Adrenal gland (tissue), 12 donors: Measurements from ENCODE around the gene RPS6KA2. TPM values are rescaled to one million over a fixed set of nuclear protein-coding genes. Genes with fewer than 3 reads are reported as not detected.
"Not testable (repeated sequence)": the region's sequence is repeated elsewhere in the genome, so short reads cannot be mapped to it uniquely, and the experiment has no call there.

Source experiments
- DNase-seq, 7 donors: peaks; one replicate each; pipeline ENCODE4 v3.0.0-alpha.2; 2019 to 2020
- H3K27ac ChIP-seq, 5 donors: fragments of 200-600 bp; sonication (generic) in 4 of 5; 1 replicate in 3 of 5; 2 replicates in 2 of 5; pipeline versions ENCODE4 v1.5.1 to v1.8.0; 2016 to 2020; ENCODE audit warnings: mild to moderate bottlenecking in 1 of 5
- H3K27me3 ChIP-seq: fragments of 200-600 bp; 2 replicates; pipeline ENCODE4 v1.8.0; 2021
- H3K36me3 ChIP-seq, 2 donors: fragments of 200-600 bp; replicated peaks in 1 of 2; 1 replicate in 1 of 2; 2 replicates in 1 of 2; pipeline versions ENCODE4 v1.5.1 to v1.8.0; 2018 to 2022
- H3K4me1 ChIP-seq, 2 donors: fragments of 200-600 bp; replicated peaks in 1 of 2; 1 replicate in 1 of 2; 2 replicates in 1 of 2; pipeline versions ENCODE4 v1.5.1 to v1.8.0; 2018 to 2021
- H3K4me3 ChIP-seq, 4 donors: fragments of 200-600 bp; sonication (generic) in 3 of 4; one replicate each; pipeline ENCODE4 v1.5.1; 2016 to 2018
- H3K9me3 ChIP-seq, 3 donors: fragments of 200-600 bp; sonication (generic) in 1 of 3; replicated peaks in 1 of 3; 1 replicate in 2 of 3; 2 replicates in 1 of 3; pipeline versions ENCODE4 v1.5.1 to v1.8.0; 2016 to 2021
- POLR2A ChIP-seq, 2 donors: fragments of 450-650 bp; IDR thresholded peaks; one replicate each; pipeline ENCODE4 v1.6.1; 2017; ENCODE audit warnings: antibody characterized with exemption in 2 of 2, mild to moderate bottlenecking in 2 of 2, moderate library complexity in 1 of 2
- WGBS, 4 donors: extraction: QIAGEN DNeasy Blood & Tissue Kit in 2 of 4; methylation state at CpG; one replicate each; pipeline versions ENCODE4 v1.1.5 to v1.1.7; 2013 to 2017; 5-methylcytosine and 5-hydroxymethylcytosine counted together
- intact Hi-C, 2 donors: fragments of 100-400 bp; cut with DNase I; formaldehyde crosslinking; loops; one replicate each; pipeline versions ENCODE4 v1.14.1 to v1.15.0; 2022 to 2023
- polyA plus RNA-seq, 3 donors: library from polyadenylated mRNA; stranded (reverse); fragments of 200-250 nt in 2 of 3; fragments of 350-450 nt in 1 of 3; fragmentation: Illumina TruSeq in 1 of 3; extraction: RNeasy Lipid Tissue Mini Kit (QIAGEN cat#74804) in 1 of 3; gene quantifications; one replicate each; pipeline ENCODE4 v1.2.3, GENCODE V29; 2013 to 2014
- total RNA-seq, 9 donors: library from RNA; depleted of rRNA in 4 of 9; stranded (reverse); fragments of >200 nt in 4 of 9; fragments of 120-200 nt in 1 of 9; fragmentation: NEBNext Ultra II Directional in 1 of 9; extraction: Animal tissue kit (Norgen Biotek cat#: 25700) in 1 of 9; gene quantifications; one replicate each; pipeline versions ENCODE4 v1.1.0 to v1.2.4, GENCODE V29; 2013 to 2023
- TF ChIP-seq, protein P1 (sequence below), 6 experiments: fragments of 450-650 bp in 4 of 6; fragments of 200-600 bp in 2 of 6; sonication (generic) in 1 of 6; IDR thresholded peaks; 1 replicate in 5 of 6; 2 replicates in 1 of 6; pipeline versions ENCODE4 v1.5.1 to v1.8.0; 2016 to 2021; ENCODE audit warnings: antibody characterized with exemption in 6 of 6, mild to moderate bottlenecking in 2 of 6, moderate library complexity in 1 of 6
- donor health status: healthy with polysubstance abuse.
- donor health status: Bipolar disorder and iron deficiency.
- donor health status: DM: yes; HTN: yes; CAD: no.
- donor health status: DM: no; HTN: no; CAD: no.
- donor health status: DM: no; HTN: no; CAD: no.
- donor health status: DM: yes; HTN: yes; CAD: no.

Gene RPS6KA2
- total and polyA plus RNA-seq, 12 donors: 7.0 to 40.4 (median 26.2) TPM

GRCh38 chr6:166583230-166583965, 43.7 kb downstream of the RPS6KA2 start:
- Histone ChIP-seq H3K4me3 (no peak overlapping the region), H3K27ac (no peak overlapping the region), H3K4me1 (no peaks in the 10 kb centered on the region), H3K9me3 (no peaks in the 10 kb centered on the region), H3K27me3 (no peaks in the 10 kb centered on the region), H3K36me3 (no peaks in the 10 kb centered on the region)
- 84 to 90% (median 88%) methylated on average over 15 of the region's 15 CpGs for WGBS, 4 donors
- intact Hi-C loops: no loop called here
- no peak for TF ChIP-seq POLR2A (IDR thresholded peaks at IDR 0.05)
- TF ChIP-seq, protein P1, sequence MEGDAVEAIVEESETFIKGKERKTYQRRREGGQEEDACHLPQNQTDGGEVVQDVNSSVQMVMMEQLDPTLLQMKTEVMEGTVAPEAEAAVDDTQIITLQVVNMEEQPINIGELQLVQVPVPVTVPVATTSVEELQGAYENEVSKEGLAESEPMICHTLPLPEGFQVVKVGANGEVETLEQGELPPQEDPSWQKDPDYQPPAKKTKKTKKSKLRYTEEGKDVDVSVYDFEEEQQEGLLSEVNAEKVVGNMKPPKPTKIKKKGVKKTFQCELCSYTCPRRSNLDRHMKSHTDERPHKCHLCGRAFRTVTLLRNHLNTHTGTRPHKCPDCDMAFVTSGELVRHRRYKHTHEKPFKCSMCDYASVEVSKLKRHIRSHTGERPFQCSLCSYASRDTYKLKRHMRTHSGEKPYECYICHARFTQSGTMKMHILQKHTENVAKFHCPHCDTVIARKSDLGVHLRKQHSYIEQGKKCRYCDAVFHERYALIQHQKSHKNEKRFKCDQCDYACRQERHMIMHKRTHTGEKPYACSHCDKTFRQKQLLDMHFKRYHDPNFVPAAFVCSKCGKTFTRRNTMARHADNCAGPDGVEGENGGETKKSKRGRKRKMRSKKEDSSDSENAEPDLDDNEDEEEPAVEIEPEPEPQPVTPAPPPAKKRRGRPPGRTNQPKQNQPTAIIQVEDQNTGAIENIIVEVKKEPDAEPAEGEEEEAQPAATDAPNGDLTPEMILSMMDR (IDR thresholded peaks at IDR 0.05): no peak
- no peak for DNase-seq

- H3K27ac ChIP-seq: no peak overlapping the region
Measured at GRCh38 chr6:166582258-166582657, 44.8 kb downstream of the RPS6KA2 start.

GRCh38 chr6:166581801-166582200, 45.2 kb downstream of the RPS6KA2 start:
- H3K4me3 ChIP-seq, H3K36me3 ChIP-seq, H3K27me3 ChIP-seq, H3K27ac ChIP-seq, intact Hi-C loops, H3K9me3 ChIP-seq, H3K4me1 ChIP-seq, DNase-seq: not testable (repeated sequence)
- 90 to 98% (median 96%) methylated on average over 5 to 8 of the region's 8 CpGs for WGBS, 4 donors

More at GRCh38 chr6:166582258-166582657, 44.8 kb downstream of the RPS6KA2 start:
- intact Hi-C loops: no loop called here
- H3K4me1 ChIP-seq: no peaks in the 10 kb centered on the region
- DNase-seq: no peak
- H3K4me3 ChIP-seq: no peak overlapping the region
- H3K9me3 ChIP-seq: no peaks in the 10 kb centered on the region
- 89 to 96% (median 92%) methylated on average over 6 of the region's 6 CpGs for WGBS, 4 donors
- no peak for TF ChIP-seq POLR2A (IDR thresholded peaks at IDR 0.05)
- TF ChIP-seq, protein P1 (IDR thresholded peaks at IDR 0.05): no peak
- H3K27me3 ChIP-seq: no peaks in the 10 kb centered on the region
- no peaks in the 10 kb centered on the region for H3K36me3 ChIP-seq

- no peaks in the 10 kb centered on the region for H3K36me3 ChIP-seq
- H3K27me3 ChIP-seq: no peaks in the 10 kb centered on the region
- intact Hi-C loops: no loop called here
- H3K4me3 ChIP-seq: no peak overlapping the region
- no peak for TF ChIP-seq POLR2A (IDR thresholded peaks at IDR 0.05)
- TF ChIP-seq, protein P1 (IDR thresholded peaks at IDR 0.05): no peak
- H3K4me1 ChIP-seq: no peaks in the 10 kb centered on the region
- no peak overlapping the region for H3K27ac ChIP-seq
- no peaks in the 10 kb centered on the region for H3K9me3 ChIP-seq
- 91 to 98% (median 92%) methylated on average over 11 of the region's 11 CpGs for WGBS, 4 donors
- DNase-seq: no peak
Measured at GRCh38 chr6:166581091-166581511, 46.0 kb downstream of the RPS6KA2 start.
